ENCODE results near the gene ANO2. TPM values are rescaled to one million over a fixed set of nuclear protein-coding genes. Genes with fewer than 3 reads are reported as not detected.

Gene ANO2
- total RNA-seq: 1 to 10 TPM; 2.0 to 9.8 (median 4.9) TPM

DNA sequence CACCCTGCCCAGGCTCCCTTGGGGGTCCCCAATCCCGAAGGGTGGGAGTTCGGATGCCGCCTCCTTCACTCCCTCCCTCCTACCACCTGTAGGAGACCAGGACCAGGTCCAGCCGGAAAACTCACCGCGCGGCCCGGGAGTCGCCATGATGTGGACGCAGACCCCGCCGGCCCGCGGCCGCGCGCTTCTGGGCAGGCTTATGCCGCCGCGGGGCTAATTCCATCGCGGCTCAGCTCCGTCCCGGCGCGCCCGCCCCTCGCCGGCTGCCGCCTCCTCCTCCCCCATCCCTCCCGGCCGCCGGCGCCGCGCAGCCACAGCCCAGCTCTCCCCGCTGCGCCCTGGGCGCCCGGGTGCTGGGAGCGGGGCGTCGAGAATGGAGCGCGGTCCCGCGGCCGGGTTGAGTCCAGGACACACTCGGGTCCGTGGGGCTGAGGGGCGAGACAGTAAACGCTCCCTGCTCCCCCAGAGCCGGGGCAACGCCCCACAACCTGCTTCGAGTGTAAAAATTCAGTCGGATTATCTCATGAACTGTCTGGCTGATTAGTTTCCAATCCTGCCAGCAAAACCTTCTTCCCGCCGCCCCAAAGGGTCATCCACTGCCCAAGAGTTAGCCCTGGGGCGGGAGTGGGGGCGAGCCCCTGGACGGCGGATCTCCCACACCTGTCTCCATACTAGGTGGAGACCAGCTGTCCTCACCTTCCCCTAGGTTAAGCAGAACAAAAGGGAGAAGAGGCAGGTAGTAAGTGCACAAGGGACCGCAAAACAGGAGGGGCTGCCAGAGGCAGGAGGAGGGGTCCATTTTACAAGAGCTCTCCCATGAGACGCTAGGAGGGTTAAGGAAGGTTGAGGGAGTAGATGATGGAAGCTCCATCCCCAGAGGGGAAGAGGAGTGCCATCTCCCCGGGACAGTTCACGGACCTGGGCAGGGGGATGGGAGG, at the start of gene ANO2:
Gene ANO2 (minus strand): TSS at position 189 of the 938 bp plus-strand sequence. CDS start 42 bp downstream, at position 147.
- no peaks in the 10 kb centered on the region for H3K4me1 ChIP-seq
- H3K4me3 ChIP-seq: peak within 1 kb of the TSS in 2 of 4 donors; percentile 36 to 44
- H3K9me3 ChIP-seq: no peaks in the 10 kb centered on the region
- DNase-seq (no peak), ATAC-seq (no peak)
- H3K36me3 ChIP-seq: no peaks in the 10 kb centered on the region
- intact Hi-C loops (cut with DNase I; ENCODE audit: low total_unique reads) (no loop called here), in situ Hi-C loops (cut with MboI; ENCODE audit: low sequenced_read_pairs in 4 of 4) (no loop called here)
- peaks cover 22 to 40% (median 27%) of the 10 kb centered on the region in 3 donors for H3K27me3 ChIP-seq
- no peak within 1 kb of the TSS for H3K27ac ChIP-seq
- TF ChIP-seq, protein P1, sequence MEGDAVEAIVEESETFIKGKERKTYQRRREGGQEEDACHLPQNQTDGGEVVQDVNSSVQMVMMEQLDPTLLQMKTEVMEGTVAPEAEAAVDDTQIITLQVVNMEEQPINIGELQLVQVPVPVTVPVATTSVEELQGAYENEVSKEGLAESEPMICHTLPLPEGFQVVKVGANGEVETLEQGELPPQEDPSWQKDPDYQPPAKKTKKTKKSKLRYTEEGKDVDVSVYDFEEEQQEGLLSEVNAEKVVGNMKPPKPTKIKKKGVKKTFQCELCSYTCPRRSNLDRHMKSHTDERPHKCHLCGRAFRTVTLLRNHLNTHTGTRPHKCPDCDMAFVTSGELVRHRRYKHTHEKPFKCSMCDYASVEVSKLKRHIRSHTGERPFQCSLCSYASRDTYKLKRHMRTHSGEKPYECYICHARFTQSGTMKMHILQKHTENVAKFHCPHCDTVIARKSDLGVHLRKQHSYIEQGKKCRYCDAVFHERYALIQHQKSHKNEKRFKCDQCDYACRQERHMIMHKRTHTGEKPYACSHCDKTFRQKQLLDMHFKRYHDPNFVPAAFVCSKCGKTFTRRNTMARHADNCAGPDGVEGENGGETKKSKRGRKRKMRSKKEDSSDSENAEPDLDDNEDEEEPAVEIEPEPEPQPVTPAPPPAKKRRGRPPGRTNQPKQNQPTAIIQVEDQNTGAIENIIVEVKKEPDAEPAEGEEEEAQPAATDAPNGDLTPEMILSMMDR (IDR thresholded peaks at IDR 0.05 in 4 of 5, conservative IDR thresholded peaks at IDR 0.05 in 1 of 5): no peak
- no peak for TF ChIP-seq POLR2A (IDR thresholded peaks at IDR 0.05)

DNA sequence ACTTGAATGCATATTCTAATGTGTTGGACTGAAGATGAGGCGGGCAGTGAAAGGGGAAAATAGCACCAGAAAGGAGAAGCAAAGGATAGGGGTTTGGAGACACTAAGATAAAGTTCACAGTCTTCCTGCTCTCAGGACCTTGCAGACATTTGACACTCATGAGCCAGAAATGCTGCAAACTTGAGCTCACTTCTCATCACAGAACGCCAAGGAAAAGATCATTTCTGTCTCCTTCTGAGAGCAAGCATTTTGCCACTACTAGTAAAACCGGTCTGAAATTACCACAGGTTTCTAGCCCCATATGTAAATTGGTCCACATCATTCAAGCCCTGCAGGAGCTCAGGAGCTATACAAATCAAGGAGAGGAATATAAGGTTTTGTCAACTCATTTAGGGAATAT, 44.6 kb upstream of the ANO2 start:
- Histone ChIP-seq H3K27me3 (no peaks in the 10 kb centered on the region), H3K4me1 (peaks cover 0 to 3% of the 10 kb centered on the region in 2 donors), H3K36me3 (peaks cover 0 to 8% of the 10 kb centered on the region in 2 donors), H3K4me3 (no peak overlapping the region), H3K9me3 (no peaks in the 10 kb centered on the region), H3K27ac (no peak overlapping the region)
- intact Hi-C loops (cut with DNase I; ENCODE audit: low total_unique reads): loop anchor here (10.0 kb wide), 1 partner anchor 205 kb away; no protein-coding TSS in a partner anchor
- DNase-seq: no peak
- TF ChIP-seq, protein P1 (IDR thresholded peaks at IDR 0.05 in 4 of 5, conservative IDR thresholded peaks at IDR 0.05 in 1 of 5): no peak
- TF ChIP-seq POLR2A (IDR thresholded peaks at IDR 0.05): no peak
- in situ Hi-C loops (cut with MboI; ENCODE audit: low sequenced_read_pairs in 4 of 4): loop anchor here (5.0 to 25.0 kb wide), 6 partner anchors 53 to 298 kb away; no protein-coding TSS in a partner anchor
- no peak for ATAC-seq

DNA sequence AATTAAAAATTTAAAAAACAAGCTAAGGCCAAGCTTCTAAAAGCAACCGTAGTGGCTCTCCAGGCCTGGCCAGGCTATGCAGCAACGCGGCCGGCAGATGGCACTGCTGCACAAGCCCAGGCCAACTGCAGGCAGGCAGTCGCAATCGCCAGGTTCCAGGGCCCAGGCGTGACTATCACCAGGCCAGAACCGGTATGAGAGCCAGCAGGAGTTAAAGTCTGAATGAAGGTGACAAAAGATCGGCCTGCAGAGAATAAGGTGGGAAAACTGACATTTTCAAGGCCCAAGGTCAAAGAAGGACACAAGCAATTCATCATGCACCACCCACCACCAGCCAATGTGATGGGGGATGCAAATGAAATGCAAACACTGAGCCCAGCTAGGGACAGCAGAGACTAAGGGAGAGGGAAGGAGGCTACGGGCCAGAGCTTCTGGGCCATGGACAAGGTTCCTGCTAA, 43.6 kb upstream of the ANO2 start:
- Histone ChIP-seq H3K27ac (no peak overlapping the region), H3K36me3 (peaks cover 0 to 8% of the 10 kb centered on the region in 2 donors), H3K9me3 (no peaks in the 10 kb centered on the region), H3K27me3 (no peaks in the 10 kb centered on the region), H3K4me1 (peaks cover 0 to 3% of the 10 kb centered on the region in 2 donors), H3K4me3 (no peak overlapping the region)
- intact Hi-C loops (cut with DNase I; ENCODE audit: low total_unique reads) (loop anchor here (1.0 to 10.0 kb wide), 3 partner anchors 52 to 297 kb away; no protein-coding TSS in a partner anchor), in situ Hi-C loops (cut with MboI; ENCODE audit: low sequenced_read_pairs in 4 of 4) (loop anchor here (5.0 to 25.0 kb wide), 6 partner anchors 54 to 299 kb away; no protein-coding TSS in a partner anchor)
- ATAC-seq: peak; percentile 74 to 85
- DNase-seq: peak; percentile 22 to 48
- no peak for TF ChIP-seq POLR2A (IDR thresholded peaks at IDR 0.05)
- TF ChIP-seq, protein P1 (IDR thresholded peaks at IDR 0.05 in 4 of 5, conservative IDR thresholded peaks at IDR 0.05 in 1 of 5): peak; percentile 82 to 94 (median 86)

DNA sequence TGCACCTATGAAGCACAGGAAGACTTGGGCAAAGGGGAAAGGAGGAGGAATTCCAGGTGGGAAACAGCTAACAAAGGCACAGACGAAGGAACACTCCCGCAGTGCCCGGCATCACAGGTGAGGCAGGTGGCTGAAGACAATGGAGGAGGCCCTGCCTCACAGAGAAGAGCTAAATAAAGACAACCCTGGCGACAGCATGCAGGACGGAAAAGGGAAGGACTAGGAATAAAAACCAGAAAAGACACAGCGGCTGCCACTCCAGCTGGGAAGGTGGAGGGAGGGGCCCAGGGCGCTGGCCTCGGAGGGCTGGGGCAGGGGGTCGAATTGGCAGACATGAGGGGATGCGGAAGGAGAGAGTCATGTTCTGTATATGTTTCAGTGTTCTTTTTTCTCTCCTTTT, 43.0 kb upstream of the ANO2 start:
- no peak overlapping the region for H3K4me3 ChIP-seq
- DNase-seq (no peak), ATAC-seq (no peak)
- H3K9me3 ChIP-seq: no peaks in the 10 kb centered on the region
- peaks cover 0 to 3% of the 10 kb centered on the region in 2 donors for H3K4me1 ChIP-seq
- TF ChIP-seq, protein P1 (IDR thresholded peaks at IDR 0.05 in 4 of 5, conservative IDR thresholded peaks at IDR 0.05 in 1 of 5): no peak
- no peak for TF ChIP-seq POLR2A (IDR thresholded peaks at IDR 0.05)
- in situ Hi-C loops (cut with MboI; ENCODE audit: low sequenced_read_pairs in 4 of 4) (loop anchor here (5.0 to 25.0 kb wide), 6 partner anchors 54 to 299 kb away; no protein-coding TSS in a partner anchor), intact Hi-C loops (cut with DNase I; ENCODE audit: low total_unique reads) (loop anchor here (1.0 to 10.0 kb wide), 3 partner anchors 52 to 297 kb away; no protein-coding TSS in a partner anchor)
- no peaks in the 10 kb centered on the region for H3K27me3 ChIP-seq
- H3K36me3 ChIP-seq: peaks cover 0 to 6% of the 10 kb centered on the region in 2 donors
- no peak overlapping the region for H3K27ac ChIP-seq
